GM12874 (cell line): ENCODE data around the gene APBB2.

Experiments
- CTCF ChIP-seq: IDR thresholded peaks from 2 replicates; pipeline ENCODE4 v1.5.1; 2011; ENCODE audit warnings: low read depth, mild to moderate bottlenecking, control low read depth, low read length, moderate library complexity; ENCODE audit not compliant: insufficient read depth

The APBB2 gene

GRCh38 chr4:40877081-40877480 is 337.3 kb downstream of the APBB2 start:
- TF ChIP-seq CTCF = no peak

DNA sequence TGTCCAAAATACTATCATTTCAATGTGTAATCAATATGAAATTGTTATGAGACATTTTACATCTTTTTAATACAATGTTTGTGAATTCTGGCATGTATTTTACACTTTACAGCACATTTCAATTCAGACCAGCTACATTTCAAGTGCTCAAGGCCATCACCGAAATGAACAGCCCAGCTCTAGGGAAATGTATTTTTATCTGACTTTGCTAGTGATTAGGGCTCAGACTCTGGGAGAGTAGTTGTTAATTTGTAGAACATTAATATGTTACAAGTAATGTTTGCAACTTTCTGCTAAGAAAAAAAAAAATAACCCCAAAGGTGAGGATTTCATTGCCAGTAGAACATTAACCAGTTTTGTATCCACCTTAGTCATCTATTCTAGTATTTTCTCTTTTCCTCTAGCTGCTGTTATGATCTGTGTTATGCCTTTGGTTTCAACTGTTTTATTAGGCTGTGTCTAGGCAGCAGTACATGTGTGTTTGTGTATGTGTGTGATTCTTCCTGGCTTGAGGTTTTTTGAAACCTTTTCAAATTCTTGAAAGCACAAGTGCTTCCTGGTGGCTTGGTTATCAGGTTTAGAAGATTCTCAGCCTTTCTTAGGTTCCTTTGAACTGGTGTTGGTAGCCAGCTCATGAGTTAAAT is 338.7 kb downstream of the APBB2 start:
- no peak for TF ChIP-seq CTCF

GRCh38 chr4:40874901-40875300 is 339.4 kb downstream of the APBB2 start:
- TF ChIP-seq CTCF = no peak

DNA sequence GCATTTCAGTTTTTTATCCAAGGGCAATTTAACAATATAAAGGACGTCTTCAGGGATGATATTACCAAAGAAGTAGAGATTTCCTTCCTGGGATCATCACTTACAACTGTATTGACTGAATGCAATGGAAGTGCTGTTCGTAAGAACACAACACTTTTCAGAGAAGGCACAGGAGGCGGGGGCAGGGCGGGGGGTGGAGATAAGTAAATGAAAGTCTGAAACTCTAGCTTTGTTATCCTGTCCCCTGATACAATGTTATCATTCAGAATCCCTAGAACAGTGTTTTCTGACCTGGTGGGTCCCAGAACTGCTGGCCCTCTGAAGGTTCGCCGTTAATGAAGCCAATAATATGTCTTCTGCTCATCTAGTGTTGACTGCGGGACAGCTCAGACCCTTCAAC is 340.0 kb downstream of the APBB2 start:
- no peak for TF ChIP-seq CTCF

DNA sequence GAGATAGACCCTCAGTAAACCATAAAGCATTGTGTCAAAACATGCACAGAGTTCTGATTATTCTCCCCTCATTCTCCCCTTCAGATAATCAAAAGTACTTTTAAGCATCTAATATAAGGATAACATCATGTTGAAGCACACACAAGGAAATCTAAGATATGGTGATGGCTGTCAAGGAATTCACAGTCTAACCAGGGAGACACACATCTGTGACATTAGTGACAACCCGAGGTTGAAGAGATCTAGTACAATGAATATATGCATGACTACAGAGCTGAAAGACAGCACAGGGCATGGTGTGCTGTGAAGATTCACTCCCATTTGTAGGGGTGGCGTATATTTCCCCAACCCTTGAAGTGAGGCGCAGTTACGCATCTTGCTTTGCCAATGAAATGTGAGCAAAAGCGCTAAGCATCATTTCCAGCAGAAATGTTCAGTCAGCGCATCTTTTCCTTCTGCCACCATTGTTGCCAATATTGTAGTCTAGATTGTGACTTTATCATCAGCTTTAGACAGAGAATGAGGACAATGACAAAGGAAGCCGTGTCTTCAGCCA is 342.6 kb downstream of the APBB2 start:
- TF ChIP-seq CTCF = no peak

- TF ChIP-seq CTCF = no peak
Measured at GRCh38 chr4:40870150-40870549, 344.2 kb downstream of the APBB2 start.

GRCh38 chr4:40865696-40866095 is 348.6 kb downstream of the APBB2 start:
- TF ChIP-seq CTCF = no peak
